Subcutaneous abdominal adipose tissue (tissue), 5 donors: Measurements from ENCODE around the gene ZDHHC1.

Experiments used
- H3K27ac ChIP-seq: one replicate; pipeline ENCODE4 v1.7.0; 2013; ENCODE audit warnings: low read depth, mild to moderate bottlenecking, inconsistent platforms, low read length, moderate library complexity
- H3K27me3 ChIP-seq, 5 donors: one replicate each; pipeline ENCODE4 v1.7.0; 2013; ENCODE audit warnings: low read length in 5 of 5, inconsistent platforms in 1 of 5; ENCODE audit not compliant: control insufficient read depth in 5 of 5, insufficient read depth in 4 of 5
- H3K36me3 ChIP-seq, 5 donors: one replicate each; pipeline ENCODE4 v1.7.0; 2013; ENCODE audit warnings: low read length in 5 of 5; ENCODE audit not compliant: control insufficient read depth in 5 of 5, insufficient read depth in 5 of 5
- H3K4me1 ChIP-seq, 5 donors: one replicate each; pipeline ENCODE4 v1.7.0; 2013; ENCODE audit warnings: low read length in 5 of 5, mild to moderate bottlenecking in 3 of 5, moderate library complexity in 1 of 5; ENCODE audit not compliant: control insufficient read depth in 5 of 5, insufficient read depth in 5 of 5
- H3K4me3 ChIP-seq, 5 donors: one replicate each; pipeline ENCODE4 v1.7.0; 2013; ENCODE audit warnings: low read length in 5 of 5, low read depth in 1 of 5
- H3K9ac ChIP-seq, 5 donors: one replicate each; pipeline ENCODE4 v1.7.0; 2013; ENCODE audit warnings: low read length in 5 of 5, mild to moderate bottlenecking in 4 of 5, moderate library complexity in 3 of 5
- H3K9me3 ChIP-seq, 5 donors: one replicate each; pipeline ENCODE4 v1.7.0; 2013; ENCODE audit warnings: low read length in 5 of 5; ENCODE audit not compliant: control insufficient read depth in 5 of 5
- donor health status: healthy.
- donor health status: healthy.
- donor health status: healthy.
- donor health status: healthy.
- donor health status: healthy.

Gene ZDHHC1

DNA sequence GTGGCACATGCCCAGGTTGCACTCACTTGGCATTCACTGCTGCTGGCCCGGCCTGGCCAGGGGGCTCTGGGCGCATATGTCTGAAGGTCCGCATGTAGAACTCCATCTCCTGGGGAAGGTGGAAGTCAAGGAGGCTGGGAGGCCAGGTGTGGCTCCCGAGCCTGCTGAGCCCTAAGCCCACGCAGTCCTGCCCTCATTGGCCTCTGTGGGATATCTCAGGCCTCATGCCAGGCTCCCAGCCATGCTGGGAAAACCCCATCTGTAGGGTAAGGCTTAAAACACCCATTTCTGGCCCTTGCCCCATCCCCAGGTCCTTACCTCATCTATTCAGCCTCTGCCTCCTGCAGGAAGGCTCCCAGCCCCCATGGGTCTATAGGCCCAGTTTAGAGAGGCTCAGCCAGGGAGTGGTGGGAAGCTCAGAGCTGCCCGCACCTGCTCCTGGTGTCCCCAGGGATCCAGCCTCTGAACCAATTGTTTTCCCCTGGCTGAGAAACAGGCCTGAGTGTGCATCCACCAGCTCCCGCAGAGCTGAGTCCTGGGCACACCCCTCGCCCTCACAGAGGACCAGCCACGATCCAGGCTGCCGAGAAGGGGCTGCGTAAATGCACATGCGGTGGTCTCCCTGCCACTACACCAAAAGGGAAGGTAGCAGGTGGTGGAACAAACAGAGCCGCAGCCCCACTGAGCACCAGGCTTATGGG lies 20.7 kb downstream of the ZDHHC1 start:
- H3K4me3 ChIP-seq = peak overlapping the region in 1 of 5 donors; percentile 1
- peaks cover 10 to 88% (median 78%) of the 10 kb centered on the region in 5 donors for H3K4me1 ChIP-seq
- peaks cover 0 to 3% (median 0%) of the 10 kb centered on the region in 5 donors for H3K36me3 ChIP-seq
- H3K9ac ChIP-seq = peak overlapping the region in 1 of 5 donors; percentile 13
- H3K27me3 ChIP-seq = peaks cover 0 to 42% (median 21%) of the 10 kb centered on the region in 5 donors
- no peaks in the 10 kb centered on the region for H3K9me3 ChIP-seq
- no peak overlapping the region for H3K27ac ChIP-seq

DNA sequence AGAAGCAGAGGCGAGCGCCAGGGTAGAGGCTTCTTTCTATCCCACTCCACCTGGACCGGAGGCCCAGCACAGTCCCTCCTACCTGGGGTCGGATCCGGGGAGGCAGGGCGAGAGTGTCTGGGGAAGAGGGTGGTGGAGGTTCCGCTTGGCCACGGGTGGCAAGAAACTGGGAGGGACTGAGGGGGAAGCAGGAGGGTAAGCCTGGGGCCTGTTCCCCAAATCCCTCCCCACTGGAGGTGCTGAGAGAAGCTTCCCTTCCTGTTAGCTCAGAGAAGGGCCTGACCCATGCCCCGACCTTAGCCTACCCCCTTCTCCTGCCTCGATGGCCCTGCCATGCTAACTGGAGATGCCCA lies 21.2 kb downstream of the ZDHHC1 start:
- peaks cover 12 to 94% (median 79%) of the 10 kb centered on the region in 5 donors for H3K4me1 ChIP-seq
- H3K4me3 ChIP-seq = peak overlapping the region in 3 of 5 donors; percentile 27 to 77 (median 68)
- peaks cover 0 to 7% (median 0%) of the 10 kb centered on the region in 5 donors for H3K36me3 ChIP-seq

DNA sequence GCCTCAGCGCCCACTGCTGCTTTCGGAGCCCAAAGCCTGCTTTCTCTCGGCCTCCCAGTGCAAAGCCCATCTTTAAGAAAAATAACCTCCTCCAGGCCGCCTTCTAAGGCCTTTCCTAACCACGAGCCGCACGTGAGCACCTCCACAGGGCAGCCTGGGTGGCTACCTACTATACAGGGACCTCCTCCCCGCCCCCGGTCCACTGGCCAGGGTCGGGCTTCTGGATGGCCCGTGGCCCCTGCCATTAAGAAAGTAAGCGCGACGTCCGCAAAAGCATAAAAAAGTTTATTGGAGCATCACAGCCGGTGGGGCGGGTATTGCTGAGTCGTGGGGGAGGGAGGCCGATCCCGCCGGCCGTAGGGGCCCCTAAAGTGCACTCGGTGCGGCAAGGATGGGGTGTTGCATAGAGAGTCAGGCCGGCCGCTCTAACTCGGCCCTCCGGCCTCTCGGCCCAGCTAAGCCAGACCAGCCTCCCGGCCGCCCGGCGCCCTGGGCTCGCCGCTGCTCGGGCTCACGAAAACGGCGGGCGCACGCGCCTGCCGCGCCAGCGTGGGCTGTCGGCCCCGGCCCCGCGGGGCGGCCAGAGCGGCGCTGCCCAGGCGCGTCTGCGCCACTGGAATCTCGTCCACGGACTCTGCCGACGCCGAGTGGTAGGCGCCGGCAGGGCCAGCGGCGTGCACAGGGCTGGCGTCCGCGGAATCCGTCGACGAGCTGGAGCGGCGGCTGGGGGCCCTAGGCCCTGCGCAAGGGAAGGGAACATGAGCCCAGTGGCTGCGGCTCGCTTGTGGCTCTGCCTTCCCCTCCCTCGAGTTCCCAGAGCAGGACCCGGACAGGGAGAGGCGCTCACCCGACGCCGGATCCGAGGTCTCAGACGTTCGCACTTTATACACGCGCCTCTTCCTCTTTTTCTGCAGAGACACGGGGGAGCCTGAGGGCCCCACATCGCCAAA lies 21.8 kb downstream of the ZDHHC1 start:
- peaks cover 0 to 44% (median 21%) of the 10 kb centered on the region in 5 donors for H3K27me3 ChIP-seq
- H3K36me3 ChIP-seq = peaks cover 0 to 13% (median 0%) of the 10 kb centered on the region in 5 donors
- H3K4me3 ChIP-seq = peak overlapping the region in 4 of 5 donors; percentile 56 to 82 (median 72)
- peaks cover 12 to 98% (median 82%) of the 10 kb centered on the region in 5 donors for H3K4me1 ChIP-seq
- no peak overlapping the region for H3K27ac ChIP-seq
- no peaks in the 10 kb centered on the region for H3K9me3 ChIP-seq
- H3K9ac ChIP-seq = peak overlapping the region in 2 of 5 donors; percentile 53 to 68

More for the DNA sequence above, 21.2 kb downstream of the ZDHHC1 start:
- peaks cover 0 to 43% (median 21%) of the 10 kb centered on the region in 5 donors for H3K27me3 ChIP-seq
- no peaks in the 10 kb centered on the region for H3K9me3 ChIP-seq
- H3K9ac ChIP-seq = peak overlapping the region in 1 of 5 donors; percentile 13
- H3K27ac ChIP-seq = no peak overlapping the region

DNA sequence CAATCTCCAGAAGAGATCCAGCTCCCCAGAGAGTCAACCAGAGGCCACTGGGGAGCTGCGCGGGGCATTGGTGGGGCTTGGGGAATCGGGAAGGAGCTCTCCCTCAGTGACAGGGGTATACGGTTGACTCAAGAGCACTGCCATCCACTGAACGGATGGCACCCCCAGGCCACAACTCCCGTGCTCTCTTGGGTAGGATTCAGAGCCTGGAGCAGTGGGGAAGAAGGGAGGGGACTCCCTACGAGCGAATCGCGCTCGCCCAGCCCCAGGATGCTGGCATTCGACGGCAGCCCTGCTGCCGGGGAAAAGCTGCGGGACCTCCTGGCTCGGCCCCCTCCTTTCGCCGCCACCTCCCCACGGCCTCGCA lies 22.5 kb downstream of the ZDHHC1 start:
- peak overlapping the region in 3 of 5 donors; percentile 45 to 68 (median 53) for H3K9ac ChIP-seq
- peaks cover 0 to 13% (median 0%) of the 10 kb centered on the region in 5 donors for H3K36me3 ChIP-seq
- H3K27me3 ChIP-seq = peaks cover 0 to 44% (median 21%) of the 10 kb centered on the region in 5 donors
- peak overlapping the region; percentile 56 to 82 (median 68) for H3K4me3 ChIP-seq
- no peaks in the 10 kb centered on the region for H3K9me3 ChIP-seq
- H3K27ac ChIP-seq = peak overlapping the region; percentile 37
- peaks cover 12 to 95% (median 76%) of the 10 kb centered on the region in 5 donors for H3K4me1 ChIP-seq

DNA sequence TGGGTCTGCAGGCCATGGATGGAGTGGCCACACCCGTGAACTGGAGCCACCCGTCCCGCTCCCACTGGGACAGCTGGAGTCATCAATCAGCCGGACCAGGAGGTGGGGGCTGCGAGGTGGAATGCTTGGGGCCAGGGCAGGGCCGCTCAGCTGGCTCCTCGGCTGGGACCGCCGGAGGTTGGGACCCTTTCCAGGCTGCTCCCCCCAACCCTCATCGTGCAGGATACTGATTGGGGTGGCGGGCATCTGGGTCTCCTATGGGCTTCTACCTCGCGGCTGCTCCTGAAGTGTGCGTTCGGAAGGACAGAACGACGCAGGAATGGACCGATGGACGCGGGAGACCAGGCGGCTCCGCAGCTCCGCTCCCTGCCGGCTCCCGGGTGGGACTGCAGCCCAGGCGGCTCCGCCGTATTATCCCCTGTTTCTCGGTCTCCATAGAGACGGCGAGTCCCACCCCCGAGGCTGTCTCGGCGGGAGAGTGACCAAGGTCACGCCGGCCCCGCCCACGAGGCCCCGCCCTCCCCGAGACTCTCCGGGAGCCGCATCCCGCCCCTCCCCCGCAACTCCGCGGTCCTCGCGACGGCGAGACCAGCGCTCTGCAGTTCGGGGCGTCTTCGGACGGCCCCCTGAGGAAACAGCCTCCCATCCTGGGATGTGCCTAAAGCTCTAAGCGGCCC lies 23.0 kb downstream of the ZDHHC1 start, which contains the start of gene TPPP3:
Gene TPPP3 (minus strand): TSS at position 388 of the 677 bp plus-strand sequence. CDS start 2,387 bp downstream, outside the sequence.
- H3K27ac ChIP-seq = peak within 1 kb of the TSS; percentile 37
- peak within 1 kb of the TSS; percentile 60 to 82 (median 71) for H3K4me3 ChIP-seq
- peaks cover 0 to 14% (median 0%) of the 10 kb centered on the region in 5 donors for H3K36me3 ChIP-seq
- H3K9ac ChIP-seq = peak within 1 kb of the TSS in 3 of 5 donors; percentile 53 to 71 (median 68)
- H3K9me3 ChIP-seq = no peaks in the 10 kb centered on the region
- peaks cover 12 to 90% (median 75%) of the 10 kb centered on the region in 5 donors for H3K4me1 ChIP-seq
- peaks cover 0 to 44% (median 21%) of the 10 kb centered on the region in 5 donors for H3K27me3 ChIP-seq

DNA sequence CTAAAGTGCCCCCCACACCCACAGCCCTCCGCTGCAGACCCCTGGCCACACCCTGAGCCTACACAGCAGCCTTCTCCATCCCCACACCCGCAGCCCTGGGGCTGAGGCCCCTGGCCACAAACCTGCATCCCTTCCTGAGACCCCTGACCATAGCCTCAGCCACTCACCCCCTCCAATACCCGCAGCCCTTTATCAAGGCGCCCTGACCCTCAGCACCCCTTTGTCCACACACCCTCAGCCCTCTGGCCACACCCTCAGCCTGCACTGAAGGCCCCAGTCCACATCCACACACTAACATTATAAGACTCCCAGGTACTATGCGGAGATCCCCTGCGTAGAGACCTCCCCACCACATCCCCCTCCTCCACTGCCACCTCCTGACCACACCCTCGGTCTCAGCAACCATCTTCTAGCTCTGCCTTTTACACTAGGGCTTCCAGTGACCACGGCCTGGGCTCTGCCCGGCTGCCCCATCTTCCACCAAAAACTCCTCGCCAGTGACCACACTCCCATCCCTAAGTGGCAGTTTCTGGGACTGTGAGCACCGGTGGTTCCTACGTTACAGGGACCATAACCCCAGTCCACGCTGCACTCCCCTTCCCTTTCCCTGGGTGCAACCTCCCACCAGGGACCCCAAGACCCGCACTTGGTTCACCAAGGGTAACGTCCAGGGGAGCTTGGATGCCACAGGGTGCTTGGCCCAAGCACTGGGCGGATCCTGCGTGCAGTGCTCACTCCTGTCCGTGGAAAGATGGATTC lies 23.8 kb downstream of the ZDHHC1 start:
- Histone ChIP-seq H3K4me1 (peaks cover 12 to 83% (median 73%) of the 10 kb centered on the region in 5 donors), H3K4me3 (peak overlapping the region; percentile 60 to 82 (median 71)), H3K9ac (peak overlapping the region in 3 of 5 donors; percentile 33 to 71 (median 65)), H3K27ac (peak overlapping the region; percentile 23), H3K27me3 (peaks cover 0 to 41% (median 21%) of the 10 kb centered on the region in 5 donors), H3K36me3 (peaks cover 0 to 14% (median 0%) of the 10 kb centered on the region in 5 donors), H3K9me3 (no peaks in the 10 kb centered on the region)

DNA sequence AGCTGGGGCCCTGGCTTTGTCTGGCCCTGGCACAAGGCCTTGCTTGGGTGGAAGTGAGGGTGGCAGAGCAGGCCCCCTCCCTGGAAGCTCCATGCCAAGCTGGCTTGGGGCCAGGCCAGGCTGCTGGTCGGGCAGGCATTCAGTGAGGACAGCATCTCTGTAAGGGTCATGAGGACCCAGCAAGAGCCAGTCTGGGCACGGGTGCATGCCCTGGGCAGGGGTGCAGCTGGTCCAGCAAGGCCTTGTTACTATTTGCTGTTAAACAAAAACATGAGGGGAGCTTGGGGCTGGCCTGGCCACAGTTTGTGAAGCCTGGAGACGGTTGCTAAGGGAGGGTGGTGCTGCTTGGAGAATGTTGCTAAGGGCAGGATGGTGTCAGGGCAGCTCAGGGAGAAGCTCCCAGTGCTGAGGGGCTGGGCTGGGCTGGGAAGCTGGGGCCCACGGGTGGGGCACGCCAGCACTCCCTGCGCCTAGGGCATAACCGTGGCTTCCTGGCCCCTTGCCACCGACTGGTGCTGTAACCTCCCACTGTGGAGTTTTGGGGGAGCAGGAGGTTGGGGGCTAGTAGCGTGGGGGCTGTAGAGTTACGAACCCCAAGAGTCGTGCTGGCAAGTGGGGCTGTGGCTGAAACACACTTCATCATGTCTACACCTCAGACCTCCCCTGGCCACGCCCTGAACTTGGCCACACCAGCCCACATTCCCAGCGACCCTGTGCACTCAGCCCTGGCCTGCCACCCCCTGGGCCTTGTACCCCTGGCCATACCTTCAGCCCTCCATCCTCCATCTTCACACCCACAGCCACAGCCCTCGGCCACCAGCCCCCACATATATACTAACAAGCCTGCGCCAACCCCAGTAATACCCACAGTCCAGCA lies 24.6 kb downstream of the ZDHHC1 start:
- Histone ChIP-seq H3K4me1 (peaks cover 10 to 75% (median 65%) of the 10 kb centered on the region in 5 donors), H3K4me3 (peak overlapping the region in 4 of 5 donors; percentile 4 to 82 (median 72)), H3K9ac (peak overlapping the region in 1 of 5 donors; percentile 65), H3K36me3 (peaks cover 0 to 14% (median 0%) of the 10 kb centered on the region in 5 donors), H3K27ac (no peak overlapping the region), H3K9me3 (no peaks in the 10 kb centered on the region), H3K27me3 (peaks cover 0 to 41% (median 21%) of the 10 kb centered on the region in 5 donors)

DNA sequence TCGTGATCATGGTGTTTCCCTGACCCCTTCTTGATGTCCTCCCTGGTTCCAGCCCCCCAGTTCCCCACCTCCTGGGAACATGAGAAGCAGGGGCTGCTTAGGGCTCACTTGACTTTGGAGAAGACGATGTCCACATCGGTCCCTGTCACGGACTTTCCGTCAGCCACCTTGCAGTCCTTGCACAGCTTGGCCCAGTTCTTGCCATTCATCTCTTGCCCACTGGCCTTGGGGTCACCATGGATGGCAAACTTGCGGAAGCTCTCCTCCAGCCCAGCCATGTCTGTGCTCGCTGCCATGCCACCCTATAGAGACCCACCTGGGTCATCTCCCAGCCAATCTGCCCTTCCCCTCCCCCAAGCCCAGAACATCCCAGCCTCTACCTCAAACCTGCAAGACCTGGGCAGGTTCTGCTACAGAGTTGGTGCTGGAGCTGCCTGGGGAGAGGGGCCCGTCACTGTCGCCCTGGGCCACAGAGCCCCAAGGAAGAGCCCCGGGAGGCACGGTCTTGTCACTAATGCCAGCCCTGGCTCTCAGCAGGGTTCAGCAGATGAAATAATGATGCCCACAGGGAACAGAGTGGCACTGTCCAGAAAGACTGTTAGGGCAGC lies 25.4 kb downstream of the ZDHHC1 start:
- Histone ChIP-seq H3K4me3 (peak overlapping the region in 3 of 5 donors; percentile 2 to 77 (median 31)), H3K36me3 (peaks cover 0 to 14% (median 0%) of the 10 kb centered on the region in 5 donors), H3K9ac (no peak overlapping the region), H3K27me3 (peaks cover 0 to 37% (median 21%) of the 10 kb centered on the region in 5 donors), H3K27ac (no peak overlapping the region), H3K9me3 (no peaks in the 10 kb centered on the region), H3K4me1 (peaks cover 10 to 68% (median 58%) of the 10 kb centered on the region in 5 donors)
